Lower leg skin (tissue), 3 donors: ENCODE data around the gene ATCAY.

Experiments
- CTCF ChIP-seq, 3 donors: fragments of 450-650 bp; IDR thresholded peaks; one replicate each; pipeline ENCODE4 v1.5.1; 2016; ENCODE audit warnings: antibody characterized with exemption in 3 of 3, mild to moderate bottlenecking in 3 of 3, moderate library complexity in 2 of 3
- POLR2A ChIP-seq, 2 donors: fragments of 450-650 bp; IDR thresholded peaks; one replicate each; pipeline ENCODE4 v1.6.1; 2016 to 2017; ENCODE audit warnings: antibody characterized with exemption in 2 of 2, mild to moderate bottlenecking in 1 of 2, moderate library complexity in 1 of 2

- TF ChIP-seq CTCF (IDR thresholded peaks at IDR 0.05) (no peak), POLR2A (IDR thresholded peaks at IDR 0.05) (no peak)
Measured at GRCh38 chr19:3949997-3950859, 69.7 kb downstream of the ATCAY start.
